Vagina (tissue), 2 donors: ENCODE data around the gene CMTM1. TPM values are rescaled to one million over a fixed set of nuclear protein-coding genes. Genes with fewer than 3 reads are reported as not detected.
A peak's percentile ranks its signal among the peaks of the same experiment; 100 is the strongest.

Experiments
- DNase-seq, 2 donors: peaks; one replicate each; pipeline ENCODE4 v3.0.0-alpha.2; 2017; ENCODE audit errors: extremely low spot score in 2 of 2
- H3K27ac ChIP-seq: fragments of 200-600 bp; sonication (generic); one replicate; pipeline ENCODE4 v1.5.1; 2019
- H3K27me3 ChIP-seq: fragments of 200-600 bp; sonication (generic); one replicate; pipeline ENCODE4 v1.5.1; 2019
- H3K36me3 ChIP-seq, 2 donors: fragments of 200-600 bp; sonication (generic); one replicate each; pipeline ENCODE4 v1.5.1; 2017 to 2019
- H3K4me1 ChIP-seq: fragments of 200-600 bp; sonication (generic); one replicate; pipeline ENCODE4 v1.5.1; 2019
- H3K4me3 ChIP-seq, 2 donors: fragments of 200-600 bp; sonication (generic); 1 replicate in 1 of 2; 2 replicates in 1 of 2; pipeline ENCODE4 v1.5.1; 2016 to 2019
- H3K9me3 ChIP-seq: fragments of 200-600 bp; sonication (generic); one replicate; pipeline ENCODE4 v1.5.1; 2019
- CTCF ChIP-seq, 3 experiments: fragments of 450-650 bp in 2 of 3; fragments of 200-600 bp in 1 of 3; sonication (generic) in 1 of 3; IDR thresholded peaks; one replicate each; pipeline ENCODE4 v1.5.1; 2017 to 2019; ENCODE audit warnings: antibody characterized with exemption in 3 of 3, mild to moderate bottlenecking in 2 of 3, moderate library complexity in 2 of 3
- POLR2A ChIP-seq, 2 donors: fragments of 450-650 bp; IDR thresholded peaks; one replicate each; pipeline ENCODE4 v1.6.1; 2017; ENCODE audit warnings: antibody characterized with exemption in 2 of 2, mild to moderate bottlenecking in 2 of 2, moderate library complexity in 2 of 2
- POLR2AphosphoS5 ChIP-seq, 2 donors: sonication (generic); formaldehyde crosslinking; IDR thresholded peaks; one replicate each; pipeline ENCODE4 v1.9.0; 2017; ENCODE audit warnings: antibody characterized with exemption in 2 of 2, mild to moderate bottlenecking in 2 of 2, low read depth in 1 of 2; ENCODE audit not compliant: insufficient read depth in 1 of 2
- intact Hi-C: fragments of 100-400 bp; cut with DNase I; formaldehyde crosslinking; loops from one replicate; pipeline ENCODE4 v1.15.1; 2023
- total RNA-seq: library from RNA; depleted of rRNA; stranded (reverse); fragments of >200 nt; gene quantifications from one replicate; pipeline ENCODE4 v1.2.3, GENCODE V29; 2016

CMTM1 gene
- total RNA-seq, 1 donor from 2014 or later, result not detected

GRCh38 chr16:66574531-66574930, 8.3 kb downstream of the CMTM1 start:
- H3K4me1 ChIP-seq, result peaks cover 17% of the 10 kb centered on the region
- no peak for TF ChIP-seq POLR2AphosphoS5 (IDR thresholded peaks at IDR 0.05; ENCODE audit: insufficient read depth in 1 of 2, low read depth in 1 of 2)
- no peak for TF ChIP-seq CTCF (IDR thresholded peaks at IDR 0.05)
- TF ChIP-seq POLR2A (IDR thresholded peaks at IDR 0.05), result no peak
- no peak for DNase-seq
- H3K4me3 ChIP-seq, result no peak overlapping the region
- intact Hi-C loops, result no loop called here
- no peaks in the 10 kb centered on the region for H3K36me3 ChIP-seq
- H3K27me3 ChIP-seq, result no peaks in the 10 kb centered on the region
- no peaks in the 10 kb centered on the region for H3K9me3 ChIP-seq
- no peak overlapping the region for H3K27ac ChIP-seq

- H3K36me3 ChIP-seq, result no peaks in the 10 kb centered on the region
- TF ChIP-seq POLR2AphosphoS5 (IDR thresholded peaks at IDR 0.05; ENCODE audit: insufficient read depth in 1 of 2, low read depth in 1 of 2), result no peak
- TF ChIP-seq POLR2A (IDR thresholded peaks at IDR 0.05), result no peak
- no peak for TF ChIP-seq CTCF (IDR thresholded peaks at IDR 0.05)
- intact Hi-C loops, result no loop called here
- no peaks in the 10 kb centered on the region for H3K9me3 ChIP-seq
- H3K4me3 ChIP-seq, result no peak overlapping the region
- DNase-seq, result no peak
- no peaks in the 10 kb centered on the region for H3K27me3 ChIP-seq
- no peak overlapping the region for H3K27ac ChIP-seq
- H3K4me1 ChIP-seq, result peaks cover 17% of the 10 kb centered on the region
Observed at GRCh38 chr16:66575060-66575459, 8.8 kb downstream of the CMTM1 start.

GRCh38 chr16:66576296-66576695, 10.1 kb downstream of the CMTM1 start:
- intact Hi-C loops, result no loop called here
- no peak for TF ChIP-seq POLR2A (IDR thresholded peaks at IDR 0.05)
- TF ChIP-seq POLR2AphosphoS5 (IDR thresholded peaks at IDR 0.05; ENCODE audit: insufficient read depth in 1 of 2, low read depth in 1 of 2), result no peak
- no peak for TF ChIP-seq CTCF (IDR thresholded peaks at IDR 0.05)
- H3K27ac ChIP-seq, result no peak overlapping the region
- H3K4me1 ChIP-seq, result peaks cover 17% of the 10 kb centered on the region
- H3K27me3 ChIP-seq, result no peaks in the 10 kb centered on the region
- no peaks in the 10 kb centered on the region for H3K9me3 ChIP-seq
- no peak for DNase-seq
- H3K36me3 ChIP-seq, result no peaks in the 10 kb centered on the region
- H3K4me3 ChIP-seq, result no peak overlapping the region

- no peak for DNase-seq
- Histone ChIP-seq H3K4me3 (peak within 1 kb of the TSS; percentile 25 to 37), H3K27me3 (no peaks in the 10 kb centered on the region), H3K9me3 (no peaks in the 10 kb centered on the region), H3K36me3 (no peaks in the 10 kb centered on the region), H3K27ac (peak within 1 kb of the TSS; percentile 38), H3K4me1 (peaks cover 17% of the 10 kb centered on the region)
- intact Hi-C loops, result no loop called here
- TF ChIP-seq POLR2AphosphoS5 (IDR thresholded peaks at IDR 0.05; ENCODE audit: insufficient read depth in 1 of 2, low read depth in 1 of 2) (no peak), POLR2A (IDR thresholded peaks at IDR 0.05) (no peak), CTCF (IDR thresholded peaks at IDR 0.05) (no peak)
Observed at GRCh38 chr16:66578651-66579531, 12.7 kb downstream of the CMTM1 start, which contains the start of gene CMTM2. Gene CMTM2, plus strand, starts transcription at chr16:66579463. Its CDS starts 145 bp downstream, at chr16:66579608.
